Colonic mucosa (tissue), 4 donors: ENCODE data around the gene SARS1. TPM values are rescaled to one million over a fixed set of nuclear protein-coding genes. Genes with fewer than 3 reads are reported as not detected.

Experiments used
- DNase-seq: peaks from one replicate; pipeline ENCODE4 v3.0.0-alpha.2; 2020
- H3K27ac ChIP-seq: fragments of 200-600 bp; one replicate; pipeline ENCODE4 v1.8.0; 2021
- H3K27me3 ChIP-seq: fragments of 200-600 bp; one replicate; pipeline ENCODE4 v1.8.0; 2021
- H3K36me3 ChIP-seq: fragments of 200-600 bp; one replicate; pipeline ENCODE4 v1.8.0; 2021
- H3K4me1 ChIP-seq: fragments of 200-600 bp; one replicate; pipeline ENCODE4 v1.8.0; 2021; ENCODE audit warnings: mild to moderate bottlenecking
- H3K4me3 ChIP-seq: fragments of 200-600 bp; one replicate; pipeline ENCODE4 v1.8.0; 2021
- H3K9ac ChIP-seq, 2 donors: one replicate each; pipeline ENCODE4 v1.7.0; 2013; ENCODE audit warnings: control low read depth in 2 of 2, low read depth in 2 of 2, low read length in 2 of 2
- H3K9me3 ChIP-seq: fragments of 200-600 bp; one replicate; pipeline ENCODE4 v1.8.0; 2021
- intact Hi-C: fragments of 100-400 bp; cut with DNase I; formaldehyde crosslinking; loops from one replicate; pipeline ENCODE4 v1.14.1; 2022
- total RNA-seq, 2 donors: library from RNA; stranded (reverse); fragmentation: NEBNext Ultra II Directional in 1 of 2; extraction: Animal tissue kit (Norgen Biotek cat#: 25700) in 1 of 2; gene quantifications; one replicate each; pipeline ENCODE4 v1.2.1, GENCODE V29; 2021
- TF ChIP-seq, protein P1 (sequence below): fragments of 200-600 bp; IDR thresholded peaks from one replicate; pipeline ENCODE4 v1.8.0; 2022; ENCODE audit warnings: antibody characterized with exemption, mild to moderate bottlenecking
- donor health status: healthy.
- donor health status: DM: no; HTN: no; CAD: no.
- donor health status: DM: no; HTN: no; CAD: no.

SARS1 gene
- total RNA-seq, 2 donors from 2014 or later = 139 to 193 TPM

DNA sequence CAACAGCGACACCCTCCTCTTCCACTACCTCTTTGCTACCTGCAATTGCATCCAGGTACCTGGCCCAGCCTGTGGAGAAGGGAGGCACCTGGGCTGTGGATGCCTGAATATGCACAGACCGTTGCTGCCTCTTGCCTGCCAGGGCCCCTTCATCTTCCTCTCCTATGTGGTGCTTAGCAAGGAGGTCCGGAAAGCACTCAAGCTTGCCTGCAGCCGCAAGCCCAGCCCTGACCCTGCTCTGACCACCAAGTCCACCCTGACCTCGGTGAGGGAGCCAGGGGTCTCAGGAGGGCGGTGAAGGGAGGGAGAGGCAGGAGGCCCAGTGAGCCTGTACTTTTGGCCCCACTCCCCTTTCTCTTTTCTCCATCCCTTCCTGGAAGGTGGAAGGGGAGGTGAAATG lies 57.7 kb downstream of the SARS1 start:
- H3K4me1 ChIP-seq = peaks cover 9% of the 10 kb centered on the region
- no peaks in the 10 kb centered on the region for H3K9me3 ChIP-seq
- H3K27me3 ChIP-seq = no peaks in the 10 kb centered on the region
- intact Hi-C loops = no loop called here
- H3K36me3 ChIP-seq = no peaks in the 10 kb centered on the region
- TF ChIP-seq, protein P1, sequence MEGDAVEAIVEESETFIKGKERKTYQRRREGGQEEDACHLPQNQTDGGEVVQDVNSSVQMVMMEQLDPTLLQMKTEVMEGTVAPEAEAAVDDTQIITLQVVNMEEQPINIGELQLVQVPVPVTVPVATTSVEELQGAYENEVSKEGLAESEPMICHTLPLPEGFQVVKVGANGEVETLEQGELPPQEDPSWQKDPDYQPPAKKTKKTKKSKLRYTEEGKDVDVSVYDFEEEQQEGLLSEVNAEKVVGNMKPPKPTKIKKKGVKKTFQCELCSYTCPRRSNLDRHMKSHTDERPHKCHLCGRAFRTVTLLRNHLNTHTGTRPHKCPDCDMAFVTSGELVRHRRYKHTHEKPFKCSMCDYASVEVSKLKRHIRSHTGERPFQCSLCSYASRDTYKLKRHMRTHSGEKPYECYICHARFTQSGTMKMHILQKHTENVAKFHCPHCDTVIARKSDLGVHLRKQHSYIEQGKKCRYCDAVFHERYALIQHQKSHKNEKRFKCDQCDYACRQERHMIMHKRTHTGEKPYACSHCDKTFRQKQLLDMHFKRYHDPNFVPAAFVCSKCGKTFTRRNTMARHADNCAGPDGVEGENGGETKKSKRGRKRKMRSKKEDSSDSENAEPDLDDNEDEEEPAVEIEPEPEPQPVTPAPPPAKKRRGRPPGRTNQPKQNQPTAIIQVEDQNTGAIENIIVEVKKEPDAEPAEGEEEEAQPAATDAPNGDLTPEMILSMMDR = no peak
- no peak overlapping the region for H3K27ac ChIP-seq
- DNase-seq = no peak
- H3K9ac ChIP-seq = no peak overlapping the region
- no peak overlapping the region for H3K4me3 ChIP-seq

DNA sequence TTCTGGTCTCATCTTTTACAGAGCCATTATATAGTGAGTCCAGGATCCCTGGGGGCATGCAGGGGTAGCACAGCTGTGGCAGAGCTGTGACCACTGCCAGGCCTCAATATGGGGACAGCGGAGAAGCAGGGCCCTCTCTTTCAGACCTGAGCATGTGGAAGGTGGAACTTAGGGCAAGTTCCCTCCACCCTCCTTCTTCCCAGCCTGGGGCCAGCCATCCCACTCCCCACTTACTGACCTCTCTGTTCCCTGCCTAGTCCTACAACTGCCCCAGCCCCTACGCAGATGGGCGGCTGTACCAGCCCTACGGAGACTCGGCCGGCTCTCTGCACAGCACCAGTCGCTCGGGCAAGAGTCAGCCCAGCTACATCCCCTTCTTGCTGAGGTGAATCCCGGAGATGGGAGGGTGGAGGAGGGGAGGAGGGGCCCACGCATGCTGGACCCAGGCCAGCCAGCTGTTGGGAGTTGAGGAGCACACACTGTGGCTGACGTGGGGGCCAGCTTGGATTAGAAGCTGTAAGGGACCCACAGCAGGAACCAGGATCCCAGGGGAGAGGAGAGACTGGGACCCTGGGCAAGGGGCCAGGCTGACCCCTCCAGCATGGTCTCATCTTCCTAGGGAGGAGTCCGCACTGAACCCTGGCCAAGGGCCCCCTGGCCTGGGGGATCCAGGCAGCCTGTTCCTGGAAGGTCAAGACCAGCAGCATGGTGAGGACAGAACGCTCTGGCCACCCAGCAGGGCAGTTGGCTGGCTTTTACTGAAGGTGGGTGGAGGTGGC lies 58.5 kb downstream of the SARS1 start:
- no peaks in the 10 kb centered on the region for H3K9me3 ChIP-seq
- no peaks in the 10 kb centered on the region for H3K36me3 ChIP-seq
- TF ChIP-seq, protein P1 = no peak
- no peaks in the 10 kb centered on the region for H3K27me3 ChIP-seq
- intact Hi-C loops = no loop called here
- H3K9ac ChIP-seq = no peak overlapping the region
- H3K4me1 ChIP-seq = peaks cover 11% of the 10 kb centered on the region
- no peak for DNase-seq
- no peak overlapping the region for H3K27ac ChIP-seq
- no peak overlapping the region for H3K4me3 ChIP-seq

DNA sequence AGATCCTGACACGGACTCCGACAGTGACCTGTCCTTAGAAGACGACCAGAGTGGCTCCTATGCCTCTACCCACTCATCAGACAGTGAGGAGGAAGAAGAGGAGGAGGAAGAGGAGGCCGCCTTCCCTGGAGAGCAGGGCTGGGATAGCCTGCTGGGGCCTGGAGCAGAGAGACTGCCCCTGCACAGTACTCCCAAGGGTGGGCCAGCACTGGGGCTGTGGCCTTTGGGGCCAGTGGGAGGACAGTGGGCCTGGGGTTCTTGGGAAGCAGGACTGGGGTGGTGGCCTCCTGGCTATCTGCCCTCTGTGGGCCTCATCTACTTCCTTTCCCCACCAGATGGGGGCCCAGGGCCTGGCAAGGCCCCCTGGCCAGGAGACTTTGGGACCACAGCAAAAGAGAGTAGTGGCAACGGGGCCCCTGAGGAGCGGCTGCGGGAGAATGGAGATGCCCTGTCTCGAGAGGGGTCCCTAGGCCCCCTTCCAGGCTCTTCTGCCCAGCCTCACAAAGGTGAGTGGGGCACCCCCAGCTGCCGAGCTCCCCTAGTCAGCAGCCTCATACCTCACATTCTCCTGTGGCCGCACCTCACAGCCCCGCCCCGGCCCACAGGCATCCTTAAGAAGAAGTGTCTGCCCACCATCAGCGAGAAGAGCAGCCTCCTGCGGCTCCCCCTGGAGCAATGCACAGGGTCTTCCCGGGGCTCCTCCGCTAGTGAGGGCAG lies 59.3 kb downstream of the SARS1 start:
- H3K27me3 ChIP-seq = no peaks in the 10 kb centered on the region
- H3K9ac ChIP-seq = no peak overlapping the region
- peaks cover 15% of the 10 kb centered on the region for H3K4me1 ChIP-seq
- TF ChIP-seq, protein P1 = no peak
- no peak for DNase-seq
- no peak overlapping the region for H3K4me3 ChIP-seq
- no peaks in the 10 kb centered on the region for H3K9me3 ChIP-seq
- no peak overlapping the region for H3K27ac ChIP-seq
- H3K36me3 ChIP-seq = no peaks in the 10 kb centered on the region
- intact Hi-C loops = no loop called here

DNA sequence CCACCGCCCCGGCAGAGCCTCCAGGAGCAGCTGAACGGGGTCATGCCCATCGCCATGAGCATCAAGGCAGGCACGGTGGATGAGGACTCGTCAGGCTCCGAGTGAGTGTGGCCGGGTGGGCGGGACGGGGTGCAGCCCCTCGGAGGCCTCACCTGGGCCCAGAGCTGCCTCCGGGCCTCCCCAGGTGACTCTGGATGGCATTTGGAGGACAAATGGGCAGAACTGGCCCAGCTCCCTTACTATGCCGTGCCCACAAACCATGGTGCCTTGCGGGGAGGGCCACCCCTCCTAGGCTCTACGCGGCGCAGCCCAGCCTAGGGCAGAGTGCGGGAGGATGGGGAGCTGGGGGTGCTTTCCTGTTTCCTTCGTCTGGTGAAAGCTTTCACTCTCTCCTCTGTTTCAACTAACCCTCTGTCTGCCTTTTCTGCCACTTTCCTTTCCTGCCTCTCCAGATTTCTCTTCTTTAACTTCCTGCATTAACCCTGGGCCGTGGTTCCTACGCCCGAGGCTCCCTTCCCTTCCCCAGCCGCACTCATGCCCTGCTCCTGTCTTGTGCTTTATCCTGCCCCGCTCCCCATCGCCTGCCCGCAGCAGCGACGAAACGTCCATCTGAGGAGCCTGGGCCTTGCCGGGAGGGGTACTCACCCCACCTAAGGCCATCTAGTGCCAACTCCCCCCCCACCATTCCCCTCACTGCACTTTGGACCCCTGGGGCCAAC lies 60.0 kb downstream of the SARS1 start:
- Histone ChIP-seq H3K4me3 (no peak overlapping the region), H3K27me3 (no peaks in the 10 kb centered on the region), H3K4me1 (peaks cover 15% of the 10 kb centered on the region), H3K27ac (no peak overlapping the region), H3K9me3 (no peaks in the 10 kb centered on the region), H3K9ac (peak overlapping the region in 1 of 2 donors; percentile 19), H3K36me3 (no peaks in the 10 kb centered on the region)
- TF ChIP-seq, protein P1 = no peak
- intact Hi-C loops = no loop called here
- DNase-seq = no peak
